NCI-H128 (cell line): Measurements from ENCODE around the gene TLR6.
"Not testable (repeated sequence)": the region's sequence is repeated elsewhere in the genome, so short reads cannot be mapped to it uniquely, and the experiment has no call there.

Experiments used
- DNase-seq: peaks from one replicate; lab custom pipeline; 2025; ENCODE audit not compliant: unreplicated experiment; lab: John Stamatoyannopoulos, UW

Gene TLR6

GRCh38 chr4:38791010-38791409, 65.6 kb downstream of the TLR6 start:
- no peak for DNase-seq

- DNase-seq = no peak
These were observed 68.3 kb downstream of the TLR6 start for GRCh38 chr4:38788317-38788716.

- no peak for DNase-seq
These were observed 68.9 kb downstream of the TLR6 start for GRCh38 chr4:38787693-38788092.

GRCh38 chr4:38785901-38786402, 70.7 kb downstream of the TLR6 start:
- DNase-seq = no peak

- no peak for DNase-seq
These were observed 71.4 kb downstream of the TLR6 start for GRCh38 chr4:38785041-38785790.

- no peak for DNase-seq
These were observed 72.5 kb downstream of the TLR6 start for GRCh38 chr4:38784141-38784540.

- DNase-seq = no peak
These were observed 73.5 kb downstream of the TLR6 start for GRCh38 chr4:38783109-38783460.

GRCh38 chr4:38782452-38783108, 74.0 kb downstream of the TLR6 start, which contains the start of gene TLR10:
Gene TLR10 (minus strand): TSS chr4:38782990. CDS start chr4:38775590, 7,400 bp downstream.
- no peak for DNase-seq

- no peak for DNase-seq
These were observed 74.8 kb downstream of the TLR6 start for GRCh38 chr4:38781854-38782261.

GRCh38 chr4:38780833-38781484, 75.7 kb downstream of the TLR6 start:
- no peak for DNase-seq

GRCh38 chr4:38779790-38780189, 76.8 kb downstream of the TLR6 start:
- DNase-seq = no peak

GRCh38 chr4:38777925-38778324, 78.7 kb downstream of the TLR6 start:
- DNase-seq = not testable (repeated sequence)

GRCh38 chr4:38775326-38775725, 81.3 kb downstream of the TLR6 start:
- DNase-seq = no peak

GRCh38 chr4:38774181-38774955, 82.2 kb downstream of the TLR6 start:
- no peak for DNase-seq
